Caki2 (cell line): ENCODE results near the gene ARID5B. TPM values are rescaled to one million over a fixed set of nuclear protein-coding genes. Genes with fewer than 3 reads are reported as not detected.

ENCODE experiments used
- DNase-seq: peaks from one replicate; pipeline ENCODE4 v3.0.0-alpha.2; 2015; ENCODE audit warnings: low read depth
- in situ Hi-C: cut with HindIII; loops from 2 replicates; pipeline ENCODE4 v1.10.0; 2016; ENCODE audit warnings: low sequenced_read_pairs, low pct_unique_long_range_greater_than_20kb, mixed read lengths
- total RNA-seq: library from RNA; depleted of rRNA; stranded (reverse); fragments of >200 nt; shearing (Covaris generic); gene quantifications from 2 replicates; pipeline ENCODE4 v1.2.3, GENCODE V29; 2014; ENCODE audit warnings: low replicate concordance

Gene ARID5B
- total RNA-seq, 1 experiment from 2014 or later: 3.1 TPM

- in situ Hi-C loops: no loop called here
- no peak for DNase-seq
These were observed 92.4 kb downstream of the ARID5B start for GRCh38 chr10:61993711-61994401.

GRCh38 chr10:61994405-61995219 lies 93.1 kb downstream of the ARID5B start:
- in situ Hi-C loops: no loop called here
- no peak for DNase-seq

- in situ Hi-C loops: no loop called here
- DNase-seq: no peak
These were observed 93.7 kb downstream of the ARID5B start for GRCh38 chr10:61995220-61995503.

GRCh38 chr10:61998937-61999336 lies 97.4 kb downstream of the ARID5B start:
- DNase-seq: no peak
- in situ Hi-C loops: no loop called here

- in situ Hi-C loops: no loop called here
- DNase-seq: no peak
These were observed 98.6 kb downstream of the ARID5B start for GRCh38 chr10:62000037-62000603.

- in situ Hi-C loops: no loop called here
- DNase-seq: no peak
These were observed 99.2 kb downstream of the ARID5B start for GRCh38 chr10:62000726-62001125.

GRCh38 chr10:62001898-62002297 lies 100.4 kb downstream of the ARID5B start:
- in situ Hi-C loops: no loop called here

GRCh38 chr10:62002753-62003152 lies 101.3 kb downstream of the ARID5B start:
- in situ Hi-C loops: no loop called here
- no peak for DNase-seq

More at GRCh38 chr10:62001898-62002297, 100.4 kb downstream of the ARID5B start:
- no peak for DNase-seq

- no peak for DNase-seq
- in situ Hi-C loops: no loop called here
These were observed 102.5 kb downstream of the ARID5B start for GRCh38 chr10:62004042-62004441.

- DNase-seq: no peak
- in situ Hi-C loops: no loop called here
These were observed 103.8 kb downstream of the ARID5B start for GRCh38 chr10:62005281-62005680.

- in situ Hi-C loops: no loop called here
- DNase-seq: no peak
These were observed 104.2 kb downstream of the ARID5B start for GRCh38 chr10:62005687-62006086.

GRCh38 chr10:62007145-62007544 lies 105.6 kb downstream of the ARID5B start:
- in situ Hi-C loops: no loop called here
- no peak for DNase-seq

GRCh38 chr10:62008196-62008595 lies 106.7 kb downstream of the ARID5B start:
- in situ Hi-C loops: no loop called here
- no peak for DNase-seq

- in situ Hi-C loops: no loop called here
- DNase-seq: no peak
These were observed 107.4 kb downstream of the ARID5B start for GRCh38 chr10:62008946-62009345.

GRCh38 chr10:62010366-62010765 lies 108.9 kb downstream of the ARID5B start:
- in situ Hi-C loops: no loop called here
- no peak for DNase-seq

- in situ Hi-C loops: no loop called here
- no peak for DNase-seq
These were observed 110.1 kb downstream of the ARID5B start for GRCh38 chr10:62011558-62011957.

- no peak for DNase-seq
- in situ Hi-C loops: no loop called here
These were observed 110.8 kb downstream of the ARID5B start for GRCh38 chr10:62012318-62012717.

- no peak for DNase-seq
- in situ Hi-C loops: no loop called here
These were observed 113.0 kb downstream of the ARID5B start for GRCh38 chr10:62014510-62014909.

GRCh38 chr10:62015994-62016393 lies 114.5 kb downstream of the ARID5B start:
- in situ Hi-C loops: no loop called here
- no peak for DNase-seq
